H1 (cell line): ENCODE measurements around the gene METTL22. TPM values are rescaled to one million over a fixed set of nuclear protein-coding genes. Genes with fewer than 3 reads are reported as not detected.

Experiments
- GTF2F1 ChIP-seq: IDR thresholded peaks from 2 replicates; pipeline ENCODE4 v1.6.1; 2012; ENCODE audit warnings: low read depth, low read length, improper control_type of control experiment, borderline replicate concordance
- POU5F1 ChIP-seq: IDR thresholded peaks from 2 replicates; pipeline ENCODE4 v1.6.1; 2011; ENCODE audit warnings: low read depth, mild to moderate bottlenecking, low read length, moderate library complexity
- TAF7 ChIP-seq: optimal IDR thresholded peaks from 2 replicates; pipeline ENCODE3; 2011; ENCODE audit warnings: low read depth, mild to moderate bottlenecking, inconsistent platforms, low read length, moderate library complexity, borderline replicate concordance
- polyA plus RNA-seq, 7 experiments: library from polyadenylated mRNA; depleted of rRNA in 3 of 7; stranded (reverse) in 5 of 7; unstranded in 2 of 7; fragments of >200 nt in 5 of 7; fragments of 200-250 nt in 2 of 7; gene quantifications; 1 replicate in 5 of 7; 2 replicates in 1 of 7; 4 replicates in 1 of 7; pipeline versions ENCODE4 v1.2.1 to v1.2.3, GENCODE V29; 2011 to 2013; ENCODE audit warnings: missing spikeins in 2 of 7, mixed read lengths in 2 of 7
- total RNA-seq: library from RNA; stranded (reverse); fragmentation: NEBNext Ultra II Directional; extraction: Animal tissue kit (Norgen Biotek cat#: 25700); gene quantifications from 2 replicates; pipeline ENCODE4 v1.2.1, GENCODE V29; 2021

METTL22 gene
- total and polyA plus RNA-seq, 2 of the 8 experiments (the other 6 are each of a cell fraction or from before 2014, with no cell fraction given) = 56.7 to 85.2 TPM

DNA sequence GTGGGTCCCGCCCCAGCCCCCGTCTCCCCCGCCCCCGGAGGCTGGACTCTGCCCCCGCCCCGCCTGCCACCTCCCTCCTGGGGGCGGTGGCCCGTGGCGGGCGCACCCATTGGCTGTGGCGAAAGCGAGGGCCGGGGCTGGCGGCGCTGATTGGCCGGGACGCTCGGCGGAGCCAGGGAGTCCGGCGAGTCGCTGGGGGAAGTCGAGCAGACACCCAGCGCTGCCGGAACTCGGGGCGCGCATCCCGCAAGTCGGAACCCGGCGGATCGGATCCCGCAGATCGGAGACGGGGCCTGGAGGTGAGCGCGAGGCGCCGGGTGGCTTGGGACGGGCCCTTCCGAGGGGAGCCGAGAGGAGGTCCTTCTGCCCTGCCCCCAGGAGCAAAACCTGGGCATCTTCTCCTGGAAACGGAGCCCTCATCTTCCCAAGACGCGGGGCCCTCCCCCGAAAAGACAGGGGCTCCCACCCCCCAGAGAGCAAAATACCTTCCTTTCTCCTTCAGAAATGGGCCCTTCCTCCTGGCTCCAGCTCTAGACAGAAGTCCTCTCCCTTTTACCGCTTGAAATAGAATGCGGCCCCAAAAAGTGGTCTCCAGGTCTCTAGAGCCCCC, 53.0 kb downstream of the METTL22 start, which contains the start of gene ABAT (continued):
- TF ChIP-seq GTF2F1 (no peak), POU5F1 (no peak), TAF7 (no peak)
